IMR-90 (cell line): Measurements from ENCODE around the gene NLGN2.

Experiments used
- BHLHE40 ChIP-seq: fragments of 150-350 bp; IDR thresholded peaks from 2 replicates; pipeline ENCODE4 v1.6.1; 2016; ENCODE audit warnings: mild to moderate bottlenecking, low read depth, low read length
- CEBPB ChIP-seq: IDR thresholded peaks from 2 replicates; pipeline ENCODE4 v1.6.1; 2012; ENCODE audit warnings: low read depth, low read length, improper control_type of control experiment
- CHD1 ChIP-seq: IDR thresholded peaks from 2 replicates; pipeline ENCODE4 v1.6.1; 2012; ENCODE audit warnings: low read depth, low read length, improper control_type of control experiment
- CTCF ChIP-seq: conservative IDR thresholded peaks from 2 replicates; pipeline ENCODE4 v1.5.1; 2012; ENCODE audit warnings: mild to moderate bottlenecking, low read depth, low read length, improper control_type of control experiment
- MAFK ChIP-seq: IDR thresholded peaks from 2 replicates; pipeline ENCODE4 v1.6.1; 2012; ENCODE audit warnings: low read depth, low read length, improper control_type of control experiment
- MAZ ChIP-seq: IDR thresholded peaks from 2 replicates; pipeline ENCODE4 v1.6.1; 2012; ENCODE audit warnings: low read depth, mild to moderate bottlenecking, low read length, improper control_type of control experiment, moderate library complexity, borderline replicate concordance
- MXI1 ChIP-seq: IDR thresholded peaks from 2 replicates; pipeline ENCODE4 v1.6.1; 2012; ENCODE audit warnings: low read depth, mild to moderate bottlenecking, low read length, moderate library complexity, borderline replicate concordance
- POLR2A ChIP-seq: IDR thresholded peaks from 2 replicates; pipeline ENCODE4 v1.6.1; 2012; ENCODE audit warnings: mild to moderate bottlenecking, low read depth, low read length
- RAD21 ChIP-seq: IDR thresholded peaks from 2 replicates; pipeline ENCODE4 v1.6.1; 2012; ENCODE audit warnings: low read length, improper control_type of control experiment
- RFX5 ChIP-seq: IDR thresholded peaks from 2 replicates; pipeline ENCODE4 v1.8.0; 2012; ENCODE audit warnings: low read depth, mild to moderate bottlenecking, low read length, moderate library complexity

GRCh38 chr17:7419819-7420610 is 12.4 kb downstream of the NLGN2 start, which contains the start of gene SPEM1:
- TF ChIP-seq BHLHE40 (no peak), CHD1 (no peak), CTCF (no peak), POLR2A (no peak), RAD21 (no peak), MXI1 (no peak), MAZ (no peak), RFX5 (no peak), MAFK (no peak), CEBPB (no peak)
